ENCODE measurements around the gene WDR44.
"Not testable (repeated sequence)": the region's sequence is repeated elsewhere in the genome, so short reads cannot be mapped to it uniquely, and the experiment has no call there.

Gene WDR44

GRCh38 chrX:118486693-118487092 lies 140.8 kb downstream of the WDR44 start:
- H3K36me3 ChIP-seq (ENCODE audit: insufficient read depth, low read depth, low read length); H3K9me3 ChIP-seq (ENCODE audit: insufficient read depth, low read depth, low read length); H3K27me3 ChIP-seq (ENCODE audit: insufficient read depth, low read length); H3K9ac ChIP-seq (ENCODE audit: low read depth, low read length); H3K27ac ChIP-seq (ENCODE audit: low read length); H3K4me3 ChIP-seq (ENCODE audit: low read length); H3K4me1 ChIP-seq (ENCODE audit: insufficient read depth, low read length): not testable (repeated sequence)

GRCh38 chrX:118493016-118493415 lies 147.1 kb downstream of the WDR44 start:
- H3K9me3 ChIP-seq (ENCODE audit: insufficient read depth, low read depth, low read length): no peaks in the 10 kb centered on the region
- peaks cover 25% of the 10 kb centered on the region for H3K27me3 ChIP-seq (ENCODE audit: insufficient read depth, low read length)
- H3K4me1 ChIP-seq (ENCODE audit: insufficient read depth, low read length): peaks cover 10% of the 10 kb centered on the region; the same call in 1 of the 2 replicates
- no peak overlapping the region for H3K27ac ChIP-seq (ENCODE audit: low read length)
- no peaks in the 10 kb centered on the region for H3K36me3 ChIP-seq (ENCODE audit: insufficient read depth, low read depth, low read length)
- H3K4me3 ChIP-seq (ENCODE audit: low read length): no peak overlapping the region
- H3K9ac ChIP-seq (ENCODE audit: low read depth, low read length): no peak overlapping the region

GRCh38 chrX:118493653-118494297 lies 147.9 kb downstream of the WDR44 start:
- Histone ChIP-seq H3K4me3 (ENCODE audit: low read length) (no peak overlapping the region), H3K27ac (ENCODE audit: low read length) (no peak overlapping the region), H3K9me3 (ENCODE audit: insufficient read depth, low read depth, low read length) (no peaks in the 10 kb centered on the region), H3K9ac (ENCODE audit: low read depth, low read length) (no peak overlapping the region), H3K4me1 (ENCODE audit: insufficient read depth, low read length) (peaks cover 15% of the 10 kb centered on the region; the same call in 1 of the 2 replicates), H3K36me3 (ENCODE audit: insufficient read depth, low read depth, low read length) (no peaks in the 10 kb centered on the region), H3K27me3 (ENCODE audit: insufficient read depth, low read length) (peaks cover 33% of the 10 kb centered on the region)

DNA sequence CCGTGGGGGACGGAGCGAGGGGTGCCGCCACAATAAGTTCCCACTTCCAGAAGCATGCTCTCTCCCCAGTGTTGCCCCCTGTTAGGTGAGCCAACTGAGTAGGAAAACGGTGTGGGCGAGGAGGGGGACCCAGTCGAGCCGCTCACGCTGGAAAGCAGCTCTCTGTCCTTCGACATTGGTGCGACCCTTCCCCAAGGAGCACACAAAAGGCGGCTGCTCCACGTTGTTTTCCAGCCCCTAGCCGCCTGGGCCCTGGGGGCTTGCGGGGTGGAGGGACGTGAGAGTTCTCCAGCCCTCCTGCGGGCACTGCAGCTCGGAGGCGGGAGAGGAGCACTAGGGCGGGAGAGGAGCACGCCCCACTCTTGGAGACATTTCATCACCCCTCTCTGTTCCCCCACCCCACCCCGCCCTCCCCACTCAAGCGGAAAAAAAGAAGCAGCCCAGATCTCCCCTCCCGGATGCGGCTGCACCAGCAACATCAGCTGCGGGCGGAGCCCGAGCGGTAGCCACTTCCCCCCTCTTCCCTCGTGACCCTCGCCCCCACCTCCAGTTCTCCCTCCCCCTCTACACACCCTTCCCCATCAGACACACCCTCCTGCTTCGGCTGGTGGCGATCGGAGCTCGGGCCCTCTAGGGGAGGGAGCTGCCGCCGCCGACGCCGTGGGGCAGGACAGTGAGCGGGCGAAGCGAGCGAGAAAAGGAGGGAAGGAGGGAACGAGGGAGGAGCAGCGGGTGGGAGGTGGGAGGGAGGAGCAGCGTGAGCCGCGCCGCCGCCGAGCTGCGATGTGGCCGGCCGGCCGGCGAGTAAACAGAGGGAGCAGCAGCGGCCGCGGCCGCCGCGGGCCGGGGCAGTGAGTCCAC lies 149.4 kb downstream of the WDR44 start, which contains the start of gene DOCK11:
Gene DOCK11 (plus strand): TSS at position 755 of the 861 bp plus-strand sequence. CDS start 157 bp downstream, outside the sequence.
- Histone ChIP-seq H3K27ac (ENCODE audit: low read length) (no peak within 1 kb of the TSS), H3K36me3 (ENCODE audit: insufficient read depth, low read depth, low read length) (no peaks in the 10 kb centered on the region), H3K4me3 (ENCODE audit: low read length) (peak within 1 kb of the TSS; percentile 77), H3K9me3 (ENCODE audit: insufficient read depth, low read depth, low read length) (no peaks in the 10 kb centered on the region), H3K4me1 (ENCODE audit: insufficient read depth, low read length) (peaks cover 18% of the 10 kb centered on the region; the same call in 1 of the 2 replicates), H3K9ac (ENCODE audit: low read depth, low read length) (peak within 1 kb of the TSS; percentile 81; the same call in 1 of the 2 replicates), H3K27me3 (ENCODE audit: insufficient read depth, low read length) (peaks cover 33% of the 10 kb centered on the region)

- no peaks in the 10 kb centered on the region for H3K36me3 ChIP-seq (ENCODE audit: insufficient read depth, low read depth, low read length)
- no peak overlapping the region for H3K27ac ChIP-seq (ENCODE audit: low read length)
- peak overlapping the region; percentile 77 for H3K4me3 ChIP-seq (ENCODE audit: low read length)
- H3K9me3 ChIP-seq (ENCODE audit: insufficient read depth, low read depth, low read length): no peaks in the 10 kb centered on the region
- H3K9ac ChIP-seq (ENCODE audit: low read depth, low read length): peak overlapping the region; percentile 63; the same call in 1 of the 2 replicates
- H3K4me1 ChIP-seq (ENCODE audit: insufficient read depth, low read length): peaks cover 18% of the 10 kb centered on the region; the same call in 1 of the 2 replicates
- H3K27me3 ChIP-seq (ENCODE audit: insufficient read depth, low read length): peaks cover 33% of the 10 kb centered on the region
Observed at GRCh38 chrX:118495958-118496762, 150.3 kb downstream of the WDR44 start.

GRCh38 chrX:118496763-118497079 lies 150.8 kb downstream of the WDR44 start:
- peak overlapping the region; percentile 77 for H3K4me3 ChIP-seq (ENCODE audit: low read length)
- no peaks in the 10 kb centered on the region for H3K36me3 ChIP-seq (ENCODE audit: insufficient read depth, low read depth, low read length)
- peaks cover 18% of the 10 kb centered on the region; the same call in 1 of the 2 replicates for H3K4me1 ChIP-seq (ENCODE audit: insufficient read depth, low read length)
- H3K27ac ChIP-seq (ENCODE audit: low read length): no peak overlapping the region
- peak overlapping the region; percentile 63; the same call in 1 of the 2 replicates for H3K9ac ChIP-seq (ENCODE audit: low read depth, low read length)
- H3K9me3 ChIP-seq (ENCODE audit: insufficient read depth, low read depth, low read length): no peaks in the 10 kb centered on the region
- H3K27me3 ChIP-seq (ENCODE audit: insufficient read depth, low read length): peaks cover 33% of the 10 kb centered on the region

DNA sequence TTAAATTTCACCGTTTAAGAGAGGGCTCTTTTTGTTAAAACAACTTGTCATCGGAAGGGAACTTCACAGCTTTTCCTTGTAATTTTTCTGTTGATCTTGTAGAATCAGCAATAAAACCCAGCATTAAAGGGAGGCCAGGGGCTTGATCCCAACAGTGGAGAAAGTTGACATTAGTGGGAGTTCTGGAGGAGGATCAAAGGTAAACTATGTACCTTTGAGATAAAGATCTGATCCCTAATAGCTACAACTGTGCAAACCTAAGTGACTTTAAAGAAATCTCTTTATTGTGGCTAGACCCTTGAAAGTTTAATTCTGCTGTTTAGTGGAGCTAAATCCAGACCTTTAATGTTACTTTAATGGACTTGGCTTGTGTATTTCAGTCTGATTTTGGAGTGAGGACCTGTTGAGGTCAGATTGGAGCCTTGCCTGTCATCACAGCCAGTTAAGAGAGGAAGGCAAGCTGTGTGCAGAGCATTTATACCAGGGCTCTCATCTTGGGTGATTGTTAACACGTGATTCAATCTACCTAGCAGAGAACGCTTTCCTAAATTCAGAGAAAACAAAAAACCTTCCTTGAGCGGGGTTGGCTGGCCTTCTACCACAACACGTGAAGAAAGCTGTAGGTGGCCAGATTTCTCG lies 151.4 kb downstream of the WDR44 start:
- Histone ChIP-seq H3K36me3 (ENCODE audit: insufficient read depth, low read depth, low read length) (no peaks in the 10 kb centered on the region), H3K4me1 (ENCODE audit: insufficient read depth, low read length) (peaks cover 18% of the 10 kb centered on the region; the same call in 1 of the 2 replicates), H3K9ac (ENCODE audit: low read depth, low read length) (no peak overlapping the region), H3K27ac (ENCODE audit: low read length) (no peak overlapping the region), H3K9me3 (ENCODE audit: insufficient read depth, low read depth, low read length) (no peaks in the 10 kb centered on the region), H3K4me3 (ENCODE audit: low read length) (peak overlapping the region; percentile 77), H3K27me3 (ENCODE audit: insufficient read depth, low read length) (peaks cover 33% of the 10 kb centered on the region)

DNA sequence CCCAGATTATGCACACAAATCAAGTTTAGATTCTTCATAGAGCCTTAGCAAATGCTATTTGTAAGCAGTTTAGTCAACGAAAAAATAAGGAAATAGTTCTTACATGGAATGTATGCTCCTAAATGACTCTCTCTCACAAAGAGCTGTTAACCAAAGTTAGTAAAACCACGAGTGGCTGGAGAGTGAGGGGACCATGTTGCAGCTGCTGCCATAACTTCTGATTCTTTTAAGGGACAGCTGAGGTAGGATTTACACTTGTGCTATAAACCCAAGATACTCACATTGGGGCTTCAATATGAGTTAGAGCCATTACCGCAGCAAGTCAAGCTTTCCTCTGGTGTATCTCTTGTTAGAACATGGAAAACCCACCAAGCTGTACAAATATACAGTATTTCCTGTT lies 152.4 kb downstream of the WDR44 start:
- Histone ChIP-seq H3K9me3 (ENCODE audit: insufficient read depth, low read depth, low read length) (no peaks in the 10 kb centered on the region), H3K27me3 (ENCODE audit: insufficient read depth, low read length) (peaks cover 33% of the 10 kb centered on the region), H3K4me3 (ENCODE audit: low read length) (no peak overlapping the region), H3K4me1 (ENCODE audit: insufficient read depth, low read length) (peaks cover 18% of the 10 kb centered on the region; the same call in 1 of the 2 replicates), H3K36me3 (ENCODE audit: insufficient read depth, low read depth, low read length) (no peaks in the 10 kb centered on the region), H3K9ac (ENCODE audit: low read depth, low read length) (no peak overlapping the region), H3K27ac (ENCODE audit: low read length) (no peak overlapping the region)

GRCh38 chrX:118498755-118499154 lies 152.8 kb downstream of the WDR44 start:
- Histone ChIP-seq H3K27me3 (ENCODE audit: insufficient read depth, low read length) (peaks cover 31% of the 10 kb centered on the region), H3K36me3 (ENCODE audit: insufficient read depth, low read depth, low read length) (no peaks in the 10 kb centered on the region), H3K9me3 (ENCODE audit: insufficient read depth, low read depth, low read length) (no peaks in the 10 kb centered on the region), H3K4me3 (ENCODE audit: low read length) (peak overlapping the region; percentile 48), H3K4me1 (ENCODE audit: insufficient read depth, low read length) (peaks cover 18% of the 10 kb centered on the region; the same call in 1 of the 2 replicates), H3K9ac (ENCODE audit: low read depth, low read length) (peak overlapping the region; percentile 45; the same call in 1 of the 2 replicates), H3K27ac (ENCODE audit: low read length) (no peak overlapping the region)

- H3K27me3 ChIP-seq (ENCODE audit: insufficient read depth, low read length): peaks cover 27% of the 10 kb centered on the region
- peak overlapping the region; percentile 45; the same call in 1 of the 2 replicates for H3K9ac ChIP-seq (ENCODE audit: low read depth, low read length)
- peak overlapping the region; percentile 48 for H3K4me3 ChIP-seq (ENCODE audit: low read length)
- H3K9me3 ChIP-seq (ENCODE audit: insufficient read depth, low read depth, low read length): no peaks in the 10 kb centered on the region
- H3K4me1 ChIP-seq (ENCODE audit: insufficient read depth, low read length): peaks cover 18% of the 10 kb centered on the region; the same call in 1 of the 2 replicates
- H3K36me3 ChIP-seq (ENCODE audit: insufficient read depth, low read depth, low read length): no peaks in the 10 kb centered on the region
- no peak overlapping the region for H3K27ac ChIP-seq (ENCODE audit: low read length)
Observed at GRCh38 chrX:118499295-118499694, 153.4 kb downstream of the WDR44 start.

Data from iPS-20b (cell line).